Measurements from ENCODE around the gene HOXD12. TPM values are rescaled to one million over a fixed set of nuclear protein-coding genes. Genes with fewer than 3 reads are reported as not detected.

The HOXD12 gene
- total RNA-seq, 1 experiment from 2014 or later, result 0.27 TPM

GRCh38 chr2:176093145-176093897 lies 6.3 kb upstream of the HOXD12 start:
- Histone ChIP-seq H3K36me3 (ENCODE audit: control insufficient read depth in 1 of 2, insufficient read depth in 2 of 2, low read length in 2 of 2) (no peaks in the 10 kb centered on the region), H3K9me2 (ENCODE audit: insufficient read depth) (no peaks in the 10 kb centered on the region), H3K27ac (ENCODE audit: low read depth, low read length) (no peak overlapping the region), H3K4me2 (ENCODE audit: low read length) (no peak overlapping the region), H3K4me3 (replicated peaks in 1 of 2; ENCODE audit: low read depth in 1 of 2, low read length in 2 of 2) (no peak overlapping the region), H3K79me2 (ENCODE audit: insufficient read depth, low read length) (no peaks in the 10 kb centered on the region), H4K20me1 (ENCODE audit: insufficient read depth) (no peaks in the 10 kb centered on the region), H3K9me3 (ENCODE audit: control insufficient read depth in 1 of 2, insufficient read depth in 1 of 2, low read depth in 1 of 2, low read length in 2 of 2) (no peaks in the 10 kb centered on the region), H3K9ac (ENCODE audit: low read length) (no peak overlapping the region), H3K27me3 (ENCODE audit: insufficient read depth, low read length) (no peaks in the 10 kb centered on the region), H2AFZ (ENCODE audit: low read depth, low read length, poor library complexity, severe bottlenecking) (no peak overlapping the region), H3K4me1 (ENCODE audit: control insufficient read depth in 1 of 2, insufficient read depth in 2 of 2, low read length in 2 of 2) (peaks cover 5 to 18% of the 10 kb centered on the region in 2 experiments; a peak in 3 of 4 replicates)
- TF ChIP-seq CBX3 (IDR thresholded peaks at IDR 0.05; ENCODE audit: low read depth) (no peak), FOSL1 (IDR thresholded peaks at IDR 0.05; ENCODE audit: low read depth) (no peak), SP1 (IDR thresholded peaks at IDR 0.05; ENCODE audit: low read depth) (no peak), POLR2AphosphoS5 (IDR thresholded peaks at IDR 0.05; ENCODE audit: low read depth, low read length) (no peak), CTCF (IDR thresholded peaks at IDR 0.05 in 2 of 3, conservative IDR thresholded peaks at IDR 0.05 in 1 of 3; ENCODE audit: borderline replicate concordance in 1 of 3, insufficient read depth in 1 of 3, low read depth in 2 of 3, low read length in 2 of 3) (no peak), ZFX (IDR thresholded peaks at IDR 0.05) (no peak), SRF (IDR thresholded peaks at IDR 0.05; ENCODE audit: low read depth) (no peak), YY1 (IDR thresholded peaks at IDR 0.05; ENCODE audit: extremely low read depth, insufficient replicate concordance, low read depth, low read length) (no peak), TCF7L2 (IDR thresholded peaks at IDR 0.05; ENCODE audit: borderline replicate concordance, extremely low read depth, insufficient read depth, insufficient read length) (no peak), EZH2phosphoT487 (IDR thresholded peaks at IDR 0.05; ENCODE audit: borderline replicate concordance) (no peak), JUND (IDR thresholded peaks at IDR 0.05) (no peak), RAD21 (IDR thresholded peaks at IDR 0.05; ENCODE audit: low read depth) (no peak), EGR1 (IDR thresholded peaks at IDR 0.05; ENCODE audit: low read depth) (no peak), REST (IDR thresholded peaks at IDR 0.05; ENCODE audit: low read depth) (no peak), EZH2 (IDR thresholded peaks at IDR 0.05) (no peak)
- TF ChIP-seq, protein P1, sequence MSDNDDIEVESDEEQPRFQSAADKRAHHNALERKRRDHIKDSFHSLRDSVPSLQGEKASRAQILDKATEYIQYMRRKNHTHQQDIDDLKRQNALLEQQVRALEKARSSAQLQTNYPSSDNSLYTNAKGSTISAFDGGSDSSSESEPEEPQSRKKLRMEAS (IDR thresholded peaks at IDR 0.05), result no peak
- TF ChIP-seq, protein P2, sequence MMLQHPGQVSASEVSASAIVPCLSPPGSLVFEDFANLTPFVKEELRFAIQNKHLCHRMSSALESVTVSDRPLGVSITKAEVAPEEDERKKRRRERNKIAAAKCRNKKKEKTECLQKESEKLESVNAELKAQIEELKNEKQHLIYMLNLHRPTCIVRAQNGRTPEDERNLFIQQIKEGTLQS (IDR thresholded peaks at IDR 0.05), result no peak
- ChIA-PET CTCF (no interaction called here), RAD21 (ENCODE audit: low non-redundant PET in 1 of 2, low total read pairs in 2 of 2, uncharacterized antibody in 2 of 2, unreplicated experiment in 2 of 2) (no interaction called here), POLR2A (no interaction called here)
- no TSS peak for BruUV-seq (replicated peaks)
- DNase-seq (ENCODE audit: low read depth, low spot score), result no peak
- intact Hi-C loops (cut with micrococcal nuclease), result no loop called here
- ATAC-seq, result no peak

Data from HCT116 (cell line).